GM21786 (cell line): Measurements from ENCODE around the gene PRG3.
"Not testable (repeated sequence)": the region's sequence is repeated elsewhere in the genome, so short reads cannot be mapped to it uniquely, and the experiment has no call there.

Experiments
- ATAC-seq: cut with Tn5 transposase; IDR thresholded peaks from one replicate; pipeline ENCODE4 v1.9.1; 2021; ENCODE audit not compliant: unreplicated experiment

PRG3 gene

GRCh38 chr11:57361420-57361819 is 19.5 kb downstream of the PRG3 start:
- ATAC-seq = not testable (repeated sequence)

- no peak for ATAC-seq
Observed at GRCh38 chr11:57360991-57361390, 20.0 kb downstream of the PRG3 start.

GRCh38 chr11:57359896-57360690 is 20.9 kb downstream of the PRG3 start:
- ATAC-seq = no peak

- ATAC-seq = no peak
Observed at GRCh38 chr11:57359396-57359795, 21.6 kb downstream of the PRG3 start.

- no peak for ATAC-seq
Observed at GRCh38 chr11:57358991-57359390, 22.0 kb downstream of the PRG3 start.

GRCh38 chr11:57358543-57358961 is 22.4 kb downstream of the PRG3 start:
- ATAC-seq = no peak

GRCh38 chr11:57357856-57358255 is 23.1 kb downstream of the PRG3 start:
- no peak for ATAC-seq

GRCh38 chr11:57357310-57357709 is 23.6 kb downstream of the PRG3 start:
- ATAC-seq = no peak

GRCh38 chr11:57356268-57356667 is 24.7 kb downstream of the PRG3 start:
- ATAC-seq = no peak

GRCh38 chr11:57354699-57355098 is 26.3 kb downstream of the PRG3 start:
- no peak for ATAC-seq

- no peak for ATAC-seq
Observed at GRCh38 chr11:57353852-57354251, 27.1 kb downstream of the PRG3 start.

- ATAC-seq = no peak
Observed at GRCh38 chr11:57353446-57353845, 27.5 kb downstream of the PRG3 start.

- no peak for ATAC-seq
Observed at GRCh38 chr11:57353036-57353435, 27.9 kb downstream of the PRG3 start.

- ATAC-seq = no peak
Observed at GRCh38 chr11:57349491-57350274, 31.3 kb downstream of the PRG3 start.

GRCh38 chr11:57348636-57349313 is 32.2 kb downstream of the PRG3 start:
- ATAC-seq = no peak

GRCh38 chr11:57348052-57348451 is 32.9 kb downstream of the PRG3 start:
- ATAC-seq = no peak

GRCh38 chr11:57347336-57347735 is 33.6 kb downstream of the PRG3 start:
- ATAC-seq = no peak

- ATAC-seq = peak; percentile 68
Observed at GRCh38 chr11:57345555-57346211, 35.3 kb downstream of the PRG3 start.

- no peak for ATAC-seq
Observed at GRCh38 chr11:57344826-57345225, 36.1 kb downstream of the PRG3 start.

- ATAC-seq = no peak
Observed at GRCh38 chr11:57343825-57344224, 37.1 kb downstream of the PRG3 start.

GRCh38 chr11:57342702-57343101 is 38.2 kb downstream of the PRG3 start:
- no peak for ATAC-seq
